Stomach smooth muscle (tissue), 2 donors: ENCODE results near the gene HSD3B2.
"Not testable (repeated sequence)": the region's sequence is repeated elsewhere in the genome, so short reads cannot be mapped to it uniquely, and the experiment has no call there.

ENCODE experiments used
- H3K27ac ChIP-seq: one replicate; pipeline ENCODE4 v1.7.0; 2013; ENCODE audit warnings: mild to moderate bottlenecking, low read length, inconsistent platforms
- H3K27me3 ChIP-seq, 2 donors: one replicate each; pipeline ENCODE4 v1.7.0; 2013; ENCODE audit warnings: low read length in 2 of 2; ENCODE audit not compliant: insufficient read depth in 2 of 2, control insufficient read depth in 1 of 2
- H3K36me3 ChIP-seq, 2 donors: one replicate each; pipeline ENCODE4 v1.7.0; 2013; ENCODE audit warnings: low read length in 2 of 2; ENCODE audit not compliant: control insufficient read depth in 2 of 2, insufficient read depth in 2 of 2
- H3K4me1 ChIP-seq: one replicate; pipeline ENCODE4 v1.7.0; 2013; ENCODE audit warnings: low read length; ENCODE audit not compliant: control insufficient read depth, insufficient read depth
- H3K4me3 ChIP-seq, 2 donors: one replicate each; pipeline ENCODE4 v1.7.0; 2013; ENCODE audit warnings: low read length in 2 of 2
- H3K9ac ChIP-seq, 2 donors: one replicate each; pipeline ENCODE4 v1.7.0; 2013; ENCODE audit warnings: low read length in 2 of 2, mild to moderate bottlenecking in 1 of 2
- H3K9me3 ChIP-seq, 2 donors: one replicate each; pipeline ENCODE4 v1.7.0; 2013; ENCODE audit warnings: low read length in 2 of 2; ENCODE audit not compliant: control insufficient read depth in 2 of 2
- donor health status: healthy.
- donor health status: Pancreatic carcinoma.

The HSD3B2 gene

DNA sequence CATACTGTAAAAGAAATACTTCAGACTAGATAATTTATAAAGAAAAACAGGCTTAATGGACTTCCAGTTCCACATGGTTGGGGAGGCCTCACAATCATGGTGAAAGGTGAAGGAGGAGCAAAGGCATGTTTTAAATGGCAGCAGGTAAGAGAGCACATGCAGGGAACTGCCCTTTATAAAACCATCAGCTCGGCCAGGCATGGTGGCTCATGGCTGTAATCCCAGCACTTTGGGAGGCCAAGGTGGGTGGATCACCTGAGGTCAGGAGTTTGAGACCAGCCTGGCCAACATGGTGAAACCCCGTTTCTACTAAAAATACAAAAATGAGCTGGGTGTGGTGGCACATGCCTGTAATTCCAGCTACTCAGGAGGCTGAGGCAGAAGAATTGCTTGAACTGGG is 37.4 kb upstream of the HSD3B2 start:
- not testable (repeated sequence) for H3K9ac ChIP-seq, H3K36me3 ChIP-seq, H3K4me1 ChIP-seq, H3K4me3 ChIP-seq, H3K27me3 ChIP-seq, H3K27ac ChIP-seq, H3K9me3 ChIP-seq

- Histone ChIP-seq H3K9ac (no peak overlapping the region), H3K4me3 (no peak overlapping the region), H3K4me1 (no peaks in the 10 kb centered on the region), H3K27me3 (no peaks in the 10 kb centered on the region), H3K27ac (no peak overlapping the region), H3K36me3 (no peaks in the 10 kb centered on the region), H3K9me3 (no peaks in the 10 kb centered on the region)
Measured at GRCh38 chr1:119379117-119379516, 35.8 kb upstream of the HSD3B2 start.

DNA sequence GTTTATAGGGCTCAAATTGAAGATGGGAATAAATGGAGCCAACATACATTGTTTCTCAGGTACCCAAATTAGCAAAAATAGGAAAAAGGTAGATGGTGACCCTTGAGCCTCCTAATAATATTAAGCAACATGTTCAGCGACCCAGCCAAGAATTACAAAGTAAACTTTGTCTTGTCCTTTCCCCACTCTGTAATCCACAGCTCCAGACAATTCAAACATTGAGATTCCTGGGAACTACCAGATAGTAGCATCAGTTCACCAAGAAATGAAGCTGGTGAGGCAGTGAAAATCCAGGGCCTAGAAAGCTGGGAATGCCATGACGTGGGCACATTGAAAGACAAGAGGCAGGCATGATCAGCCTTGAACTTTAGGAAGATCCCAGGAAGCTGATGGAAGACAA is 34.6 kb upstream of the HSD3B2 start:
- H3K9me3 ChIP-seq, result no peaks in the 10 kb centered on the region
- no peak overlapping the region for H3K27ac ChIP-seq
- H3K36me3 ChIP-seq, result no peaks in the 10 kb centered on the region
- H3K27me3 ChIP-seq, result no peaks in the 10 kb centered on the region
- H3K4me1 ChIP-seq, result no peaks in the 10 kb centered on the region
- H3K4me3 ChIP-seq, result no peak overlapping the region
- H3K9ac ChIP-seq, result no peak overlapping the region

GRCh38 chr1:119380983-119381662 is 33.8 kb upstream of the HSD3B2 start:
- Histone ChIP-seq H3K27ac (no peak overlapping the region), H3K9ac (no peak overlapping the region)

GRCh38 chr1:119384591-119384990 is 30.4 kb upstream of the HSD3B2 start:
- H3K4me3 ChIP-seq, result no peak overlapping the region
- H3K9me3 ChIP-seq, result no peaks in the 10 kb centered on the region
- no peaks in the 10 kb centered on the region for H3K36me3 ChIP-seq
- no peaks in the 10 kb centered on the region for H3K27me3 ChIP-seq
- H3K27ac ChIP-seq, result no peak overlapping the region
- no peaks in the 10 kb centered on the region for H3K4me1 ChIP-seq
- H3K9ac ChIP-seq, result no peak overlapping the region

More at GRCh38 chr1:119380983-119381662, 33.8 kb upstream of the HSD3B2 start:
- Histone ChIP-seq H3K4me1 (no peaks in the 10 kb centered on the region), H3K36me3 (no peaks in the 10 kb centered on the region), H3K9me3 (no peaks in the 10 kb centered on the region), H3K27me3 (no peaks in the 10 kb centered on the region), H3K4me3 (no peak overlapping the region)

DNA sequence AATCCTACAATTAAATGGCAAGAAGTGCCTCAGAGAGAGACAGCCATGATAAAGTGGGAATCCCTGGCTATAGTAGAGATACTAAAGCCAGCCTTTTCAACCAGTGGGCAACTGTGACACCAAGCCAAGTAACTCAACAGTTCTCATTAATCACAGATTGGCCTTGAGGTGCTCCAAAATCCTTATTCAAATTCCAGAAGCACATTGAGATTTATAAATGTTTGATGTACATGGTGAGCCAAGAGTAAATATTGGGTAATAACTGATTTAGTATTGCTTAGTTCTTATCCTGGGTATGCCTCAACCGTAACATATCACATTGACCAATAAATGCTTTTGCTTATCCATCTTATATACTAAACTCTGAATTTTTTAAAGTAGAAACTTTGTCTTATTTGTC is 29.3 kb upstream of the HSD3B2 start:
- Histone ChIP-seq H3K27ac (no peak overlapping the region), H3K36me3 (no peaks in the 10 kb centered on the region), H3K9me3 (no peaks in the 10 kb centered on the region)

GRCh38 chr1:119387858-119388257 is 27.1 kb upstream of the HSD3B2 start:
- Histone ChIP-seq H3K27ac (no peak overlapping the region), H3K9ac (no peak overlapping the region), H3K4me3 (no peak overlapping the region), H3K9me3 (no peaks in the 10 kb centered on the region), H3K27me3 (no peaks in the 10 kb centered on the region), H3K4me1 (no peaks in the 10 kb centered on the region), H3K36me3 (no peaks in the 10 kb centered on the region)

More for the DNA sequence above, 29.3 kb upstream of the HSD3B2 start:
- Histone ChIP-seq H3K4me1 (no peaks in the 10 kb centered on the region), H3K9ac (no peak overlapping the region), H3K27me3 (no peaks in the 10 kb centered on the region), H3K4me3 (no peak overlapping the region)

DNA sequence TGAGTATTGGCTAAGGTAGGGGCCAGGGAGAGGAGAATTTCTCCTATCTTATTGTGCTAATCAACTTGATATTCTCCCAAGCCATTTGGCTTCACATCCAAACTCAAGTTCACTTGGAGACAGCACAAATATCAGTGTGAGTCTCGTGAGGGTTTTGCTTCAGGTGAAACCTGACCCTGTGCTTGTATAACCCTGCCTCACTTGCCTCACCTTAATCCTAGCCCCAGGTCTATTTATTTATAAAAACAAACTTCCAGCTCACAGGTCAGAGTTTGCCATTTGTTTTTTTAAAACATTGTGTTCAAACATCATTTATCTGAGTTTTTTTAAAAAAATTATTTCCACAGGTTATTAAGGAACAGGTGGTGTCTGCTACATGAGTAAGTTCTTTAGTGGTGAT is 26.5 kb upstream of the HSD3B2 start:
- Histone ChIP-seq H3K36me3 (no peaks in the 10 kb centered on the region), H3K4me3 (no peak overlapping the region), H3K9me3 (no peaks in the 10 kb centered on the region), H3K4me1 (no peaks in the 10 kb centered on the region), H3K27ac (no peak overlapping the region), H3K27me3 (no peaks in the 10 kb centered on the region), H3K9ac (no peak overlapping the region)

GRCh38 chr1:119390526-119390925 is 24.4 kb upstream of the HSD3B2 start:
- no peaks in the 10 kb centered on the region for H3K36me3 ChIP-seq
- no peaks in the 10 kb centered on the region for H3K9me3 ChIP-seq
- H3K4me1 ChIP-seq, result no peaks in the 10 kb centered on the region
- no peak overlapping the region for H3K4me3 ChIP-seq
- no peak overlapping the region for H3K9ac ChIP-seq
- no peaks in the 10 kb centered on the region for H3K27me3 ChIP-seq
- no peak overlapping the region for H3K27ac ChIP-seq

GRCh38 chr1:119391749-119392148 is 23.2 kb upstream of the HSD3B2 start:
- Histone ChIP-seq H3K4me3 (no peak overlapping the region), H3K27ac (no peak overlapping the region), H3K9me3 (no peaks in the 10 kb centered on the region)

DNA sequence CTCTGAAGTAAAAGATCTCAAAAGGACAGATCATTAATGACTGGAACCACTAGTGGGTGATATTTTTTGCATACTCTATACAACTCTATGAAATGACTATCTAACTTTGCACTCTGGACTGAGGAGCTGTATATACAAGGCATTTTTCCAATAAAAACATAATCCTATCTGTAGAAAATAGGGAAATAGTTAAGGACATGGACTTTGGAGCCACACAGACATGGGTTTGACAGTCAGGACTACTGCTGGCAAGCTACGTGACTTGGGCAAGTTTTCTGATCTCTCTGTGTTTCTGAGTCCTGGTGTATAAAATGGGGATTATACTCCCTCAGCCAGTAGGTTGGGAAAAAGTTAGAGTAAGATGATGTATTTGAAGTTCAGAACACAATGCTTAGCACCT is 20.9 kb upstream of the HSD3B2 start:
- H3K4me1 ChIP-seq, result no peaks in the 10 kb centered on the region
- H3K27ac ChIP-seq, result no peak overlapping the region
- H3K27me3 ChIP-seq, result no peaks in the 10 kb centered on the region
- H3K9ac ChIP-seq, result no peak overlapping the region
- H3K36me3 ChIP-seq, result no peaks in the 10 kb centered on the region
- H3K9me3 ChIP-seq, result no peaks in the 10 kb centered on the region
- no peak overlapping the region for H3K4me3 ChIP-seq

More at GRCh38 chr1:119391749-119392148, 23.2 kb upstream of the HSD3B2 start:
- no peaks in the 10 kb centered on the region for H3K4me1 ChIP-seq
- H3K36me3 ChIP-seq, result no peaks in the 10 kb centered on the region
- H3K9ac ChIP-seq, result no peak overlapping the region
- no peaks in the 10 kb centered on the region for H3K27me3 ChIP-seq
